Caco-2 (cell line): Measurements from ENCODE around the gene GEMIN5. TPM values are rescaled to one million over a fixed set of nuclear protein-coding genes. Genes with fewer than 3 reads are reported as not detected.

Experiments
- BruUV-seq: library from RNA; stranded (reverse); fragments of 400-500 nt; replicated peaks from 2 replicates; lab custom pipeline; 2021; lab: Mats Ljungman, UMichigan
- CTCF ChIA-PET: fragments of 300-600 bp; sonication (Branson Sonifier 250); formaldehyde crosslinking; loops from one replicate; lab custom pipeline; 2022; ENCODE audit warnings: antibody characterized with exemption; lab: Charles Lee
- POLR2A ChIA-PET: fragments of 300-600 bp; sonication (Branson Sonifier 250); formaldehyde crosslinking; loops from one replicate; lab custom pipeline; 2022; ENCODE audit warnings: antibody characterized with exemption; lab: Charles Lee
- DNase-seq, 2 experiments: peaks; one replicate each; pipeline versions ENCODE4 v3.0.0 to v3.0.0-alpha.2; 2020 to 2022
- H3K27me3 ChIP-seq: replicated peaks from 2 replicates; pipeline ENCODE4 v1.6.0; 2011; ENCODE audit warnings: low read length; ENCODE audit not compliant: control insufficient read depth, insufficient read depth
- H3K36me3 ChIP-seq: 2 replicates; pipeline ENCODE4 v1.5.1; 2011; ENCODE audit warnings: low read length; ENCODE audit not compliant: control insufficient read depth, insufficient read depth
- H3K4me1 ChIP-seq: fragments of 250-450 bp; sonication (Bioruptor Pico); 2 replicates; pipeline ENCODE4 v1.5.1; 2020; ENCODE audit warnings: mild to moderate bottlenecking
- H3K4me3 ChIP-seq: 2 replicates; pipeline ENCODE4 v1.5.1; 2011; ENCODE audit warnings: low read depth, mild to moderate bottlenecking, control low read depth, low read length
- H3K9me3 ChIP-seq: fragments of 250-450 bp; sonication (Bioruptor Pico); 2 replicates; pipeline ENCODE4 v1.5.1; 2020; ENCODE audit warnings: mild to moderate bottlenecking, moderate library complexity
- H3K27ac Mint-ChIP-seq: one replicate; pipeline ENCODE4 v1.8.0; 2022; ENCODE audit warnings: mixed read lengths; ENCODE audit not compliant: unreplicated experiment
- H3K27me3 Mint-ChIP-seq: one replicate; pipeline ENCODE4 v1.8.0; 2022; ENCODE audit warnings: mixed read lengths; ENCODE audit not compliant: insufficient read depth, unreplicated experiment
- H3K36me3 Mint-ChIP-seq: one replicate; pipeline ENCODE4 v1.8.0; 2022; ENCODE audit warnings: mild to moderate bottlenecking, mixed read lengths; ENCODE audit not compliant: insufficient read depth, unreplicated experiment
- H3K4me1 Mint-ChIP-seq: one replicate; pipeline ENCODE4 v1.8.0; 2022; ENCODE audit warnings: low read depth, mixed read lengths; ENCODE audit not compliant: unreplicated experiment
- H3K4me3 Mint-ChIP-seq: one replicate; pipeline ENCODE4 v1.8.0; 2022; ENCODE audit warnings: mild to moderate bottlenecking, moderate library complexity, mixed read lengths; ENCODE audit not compliant: unreplicated experiment
- H3K9me3 Mint-ChIP-seq: one replicate; pipeline ENCODE4 v1.8.0; 2022; ENCODE audit warnings: mixed read lengths; ENCODE audit not compliant: unreplicated experiment
- intact Hi-C: fragments of 100-400 bp; cut with micrococcal nuclease; formaldehyde crosslinking; loops from one replicate; pipeline ENCODE4 v1.10.0; 2022; ENCODE audit not compliant: unreplicated experiment
- total RNA-seq: library from RNA; stranded (reverse); gene quantifications from 2 replicates; pipeline ENCODE4 v1.2.3, GENCODE V29; 2022
- TF ChIP-seq, protein P1 (sequence below), 2 experiments: fragments of 200-600 bp in 1 of 2; IDR thresholded peaks; 1 replicate in 1 of 2; 2 replicates in 1 of 2; pipeline versions ENCODE4 v1.5.1 to v1.8.0; 2011 to 2022; ENCODE audit warnings: antibody characterized with exemption in 1 of 2, control low read depth in 1 of 2, inconsistent platforms in 1 of 2, low read depth in 1 of 2, low read length in 1 of 2, mild to moderate bottlenecking in 1 of 2, moderate library complexity in 1 of 2; ENCODE audit not compliant: insufficient read depth in 1 of 2, severe bottlenecking in 1 of 2, unreplicated experiment in 1 of 2

GEMIN5 gene
- total RNA-seq, 1 experiment from 2014 or later: 20.7 TPM

GRCh38 chr5:154873791-154874331 is 64.2 kb downstream of the GEMIN5 start:
- Histone ChIP-seq H3K36me3 (no peaks in the 10 kb centered on the region), H3K27me3 (no peaks in the 10 kb centered on the region), H3K4me3 (no peak overlapping the region), H3K9me3 (peaks cover 8% of the 10 kb centered on the region), H3K4me1 (no peaks in the 10 kb centered on the region)
- BruUV-seq: no TSS peak
- no peak overlapping the region for H3K27ac Mint-ChIP-seq
- TF ChIP-seq, protein P1, sequence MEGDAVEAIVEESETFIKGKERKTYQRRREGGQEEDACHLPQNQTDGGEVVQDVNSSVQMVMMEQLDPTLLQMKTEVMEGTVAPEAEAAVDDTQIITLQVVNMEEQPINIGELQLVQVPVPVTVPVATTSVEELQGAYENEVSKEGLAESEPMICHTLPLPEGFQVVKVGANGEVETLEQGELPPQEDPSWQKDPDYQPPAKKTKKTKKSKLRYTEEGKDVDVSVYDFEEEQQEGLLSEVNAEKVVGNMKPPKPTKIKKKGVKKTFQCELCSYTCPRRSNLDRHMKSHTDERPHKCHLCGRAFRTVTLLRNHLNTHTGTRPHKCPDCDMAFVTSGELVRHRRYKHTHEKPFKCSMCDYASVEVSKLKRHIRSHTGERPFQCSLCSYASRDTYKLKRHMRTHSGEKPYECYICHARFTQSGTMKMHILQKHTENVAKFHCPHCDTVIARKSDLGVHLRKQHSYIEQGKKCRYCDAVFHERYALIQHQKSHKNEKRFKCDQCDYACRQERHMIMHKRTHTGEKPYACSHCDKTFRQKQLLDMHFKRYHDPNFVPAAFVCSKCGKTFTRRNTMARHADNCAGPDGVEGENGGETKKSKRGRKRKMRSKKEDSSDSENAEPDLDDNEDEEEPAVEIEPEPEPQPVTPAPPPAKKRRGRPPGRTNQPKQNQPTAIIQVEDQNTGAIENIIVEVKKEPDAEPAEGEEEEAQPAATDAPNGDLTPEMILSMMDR (IDR thresholded peaks at IDR 0.05; ENCODE audit: insufficient read depth in 1 of 2, low read depth in 1 of 2, low read length in 1 of 2, severe bottlenecking in 1 of 2, unreplicated experiment in 1 of 2): no peak
- DNase-seq: no peak
- no peaks in the 10 kb centered on the region for H3K27me3 Mint-ChIP-seq
- intact Hi-C loops: no loop called here
- ChIA-PET CTCF (no interaction called here), POLR2A (no interaction called here)
- peaks cover 2% of the 10 kb centered on the region for H3K9me3 Mint-ChIP-seq
- no peak overlapping the region for H3K4me3 Mint-ChIP-seq
- no peaks in the 10 kb centered on the region for H3K4me1 Mint-ChIP-seq
- peaks cover 80% of the 10 kb centered on the region for H3K36me3 Mint-ChIP-seq

DNA sequence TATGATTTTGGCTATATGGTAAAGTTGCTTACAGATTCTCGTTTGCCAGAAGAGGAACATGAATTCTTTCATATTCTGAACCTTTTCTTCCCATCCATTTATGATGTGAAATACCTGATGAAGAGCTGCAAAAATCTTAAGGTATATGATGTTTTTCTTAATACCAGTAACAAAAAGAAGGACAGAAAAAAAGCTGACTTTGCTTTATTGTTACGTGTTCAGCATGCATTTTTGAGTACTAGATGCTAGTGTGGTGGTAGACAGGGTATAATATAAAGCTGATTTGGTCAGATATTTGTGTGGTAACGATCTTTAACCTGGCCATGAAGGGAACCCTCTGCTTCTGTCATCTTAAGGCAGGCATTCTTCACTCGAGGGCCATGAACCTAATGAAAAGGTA is 66.3 kb downstream of the GEMIN5 start:
- CTCF ChIA-PET: no interaction called here
- intact Hi-C loops: no loop called here
- Mint-ChIP-seq H3K27me3 (no peaks in the 10 kb centered on the region), H3K4me3 (no peak overlapping the region), H3K9me3 (no peaks in the 10 kb centered on the region), H3K27ac (no peak overlapping the region), H3K36me3 (peaks cover 83% of the 10 kb centered on the region), H3K4me1 (no peaks in the 10 kb centered on the region)
- no peak for DNase-seq
- no peaks in the 10 kb centered on the region for H3K27me3 ChIP-seq
- H3K9me3 ChIP-seq: no peaks in the 10 kb centered on the region
- no peaks in the 10 kb centered on the region for H3K36me3 ChIP-seq
- TF ChIP-seq, protein P1 (IDR thresholded peaks at IDR 0.05; ENCODE audit: insufficient read depth in 1 of 2, low read depth in 1 of 2, low read length in 1 of 2, severe bottlenecking in 1 of 2, unreplicated experiment in 1 of 2): no peak
- H3K4me1 ChIP-seq: no peaks in the 10 kb centered on the region
- H3K4me3 ChIP-seq: no peak overlapping the region
- BruUV-seq: no TSS peak
- POLR2A ChIA-PET: no interaction called here

DNA sequence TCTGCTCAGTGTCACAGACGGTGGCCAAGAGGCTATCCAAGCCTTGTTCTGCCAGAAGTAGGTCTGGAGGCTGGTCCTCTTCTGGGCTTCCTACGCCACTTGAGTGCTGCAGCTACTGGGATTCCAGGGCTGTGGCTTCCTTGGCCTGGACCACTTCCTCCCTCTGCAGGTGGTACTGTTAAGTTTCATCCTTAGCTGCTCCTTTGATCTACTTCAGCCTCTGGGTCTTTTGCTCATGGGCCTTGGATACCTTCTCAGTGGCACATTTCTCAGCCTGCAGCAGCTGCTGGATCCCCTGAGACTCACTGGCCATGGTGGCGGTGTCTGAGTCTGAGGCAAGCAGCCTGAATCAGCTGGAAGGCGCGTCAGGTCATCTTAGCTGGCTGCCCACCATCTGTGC is 69.3 kb downstream of the GEMIN5 start:
- H3K36me3 Mint-ChIP-seq: peaks cover 75% of the 10 kb centered on the region
- Histone ChIP-seq H3K27me3 (no peaks in the 10 kb centered on the region), H3K9me3 (no peaks in the 10 kb centered on the region), H3K4me3 (no peak overlapping the region), H3K4me1 (no peaks in the 10 kb centered on the region), H3K36me3 (no peaks in the 10 kb centered on the region; the same call in 1 of the 2 replicates)
- H3K9me3 Mint-ChIP-seq: no peaks in the 10 kb centered on the region
- no peaks in the 10 kb centered on the region for H3K27me3 Mint-ChIP-seq
- BruUV-seq: no TSS peak
- intact Hi-C loops: loop anchor here (1.0 to 2.0 kb wide), 2 partner anchors 58 to 218 kb away; no protein-coding TSS in a partner anchor
- ChIA-PET CTCF (interaction anchor here (0.7 to 1.3 kb wide), 7 partner anchors 10 to 218 kb away, joined by 3 to 7 read pairs (median 3); partner anchors contain the start of gene CNOT8), POLR2A (interaction anchor here (0.6 to 0.7 kb wide), 2 partner anchors 16 to 222 kb away, joined by 3 read pairs; no protein-coding TSS in a partner anchor)
- no peak overlapping the region for H3K4me3 Mint-ChIP-seq
- TF ChIP-seq, protein P1 (IDR thresholded peaks at IDR 0.05; ENCODE audit: insufficient read depth in 1 of 2, low read depth in 1 of 2, low read length in 1 of 2, severe bottlenecking in 1 of 2, unreplicated experiment in 1 of 2): peak in 1 of 2 experiments; percentile 62
- no peaks in the 10 kb centered on the region for H3K4me1 Mint-ChIP-seq
- no peak overlapping the region for H3K27ac Mint-ChIP-seq
- peak; percentile 66 for DNase-seq
